ENCODE results near the gene PLD3. TPM values are rescaled to one million over a fixed set of nuclear protein-coding genes. Genes with fewer than 3 reads are reported as not detected.

Gene PLD3
- total and polyA plus RNA-seq, 2 donors (not counting 3 experiments of a cell fraction or from before 2014, with no cell fraction given): 166 to 479 TPM

DNA sequence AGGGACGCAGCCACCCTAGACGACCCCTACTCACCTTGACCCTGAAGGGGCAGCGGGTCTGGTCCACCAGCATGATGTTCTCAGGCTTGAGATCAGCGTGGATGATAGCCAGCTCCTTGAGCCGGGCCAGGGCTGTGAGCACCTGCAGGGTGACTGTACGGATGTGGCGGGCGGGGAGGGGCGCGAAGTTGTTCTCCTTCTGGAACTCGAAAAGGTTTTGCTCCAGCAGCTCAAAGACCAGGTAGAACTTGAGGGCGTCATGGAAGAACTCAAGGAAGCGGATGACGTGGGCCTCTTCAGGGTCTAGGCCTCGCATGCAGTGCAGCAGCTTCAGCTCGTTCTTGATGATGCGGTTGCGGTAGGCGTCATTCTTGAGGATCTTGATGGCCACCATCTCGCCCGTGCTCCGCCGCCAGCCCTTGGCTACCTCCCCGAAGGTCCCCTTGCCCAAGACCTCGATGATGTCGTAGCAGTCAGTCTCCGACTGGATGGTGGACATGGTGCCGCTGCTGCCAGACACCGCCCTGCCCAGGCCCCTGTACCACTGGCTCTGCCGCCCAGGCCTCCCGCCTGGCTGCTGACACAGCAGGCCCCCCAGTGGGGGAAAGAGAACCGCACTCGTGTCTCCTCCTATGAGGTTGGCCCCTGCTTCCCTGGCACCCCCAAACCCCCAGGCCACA is 41.0 kb downstream of the PLD3 start:
- no peaks in the 10 kb centered on the region for H3K4me1 ChIP-seq (ENCODE audit: control insufficient read depth, extremely low read depth, insufficient read depth, low read length)
- H4K20me1 ChIP-seq (replicated peaks; ENCODE audit: control insufficient read depth, extremely low read depth, insufficient read depth, low read length): no peaks in the 10 kb centered on the region
- no peaks in the 10 kb centered on the region for H3K9me3 ChIP-seq (replicated peaks; ENCODE audit: control insufficient read depth, insufficient read depth, low read length)
- TF ChIP-seq MYC (IDR thresholded peaks at IDR 0.05; ENCODE audit: low read depth, low read length): no peak
- no peak for TF ChIP-seq GATA2 (IDR thresholded peaks at IDR 0.05; ENCODE audit: insufficient read depth, insufficient read length, low read depth, low read length)
- DNase-seq (ENCODE audit: low read depth, low spot score): no peak
- no peak overlapping the region for H3K27ac ChIP-seq (ENCODE audit: insufficient read depth, low read depth, low read length)
- ChIA-PET POLR2A (no interaction called here), CTCF (no interaction called here)
- H3K4me2 ChIP-seq (ENCODE audit: insufficient read depth, low read length): no peak overlapping the region
- no TSS peak for BruUV-seq (replicated peaks)
- H3K79me2 ChIP-seq (ENCODE audit: control insufficient read depth, insufficient read depth, low read length): no peaks in the 10 kb centered on the region
- H2AFZ ChIP-seq (ENCODE audit: low read depth, low read length): no peak overlapping the region
- no peak overlapping the region for H3K9ac ChIP-seq (replicated peaks; ENCODE audit: extremely low read depth, insufficient read depth, low read length)
- FAIRE-seq: no peak
- intact Hi-C loops (cut with micrococcal nuclease) (no loop called here), dilution Hi-C loops (cut with MboI; ENCODE audit: extremely low pct_ligation_motif_present, low sequenced_read_pairs) (no loop called here)
- no peaks in the 10 kb centered on the region for H3K27me3 ChIP-seq (ENCODE audit: control insufficient read depth in 2 of 2, insufficient read depth in 2 of 2, low read length in 2 of 2)
- no peaks in the 10 kb centered on the region for H3K9me1 ChIP-seq (replicated peaks; ENCODE audit: control insufficient read depth, extremely low read depth, insufficient read depth, low read length)
- no peak overlapping the region for H3K4me3 ChIP-seq (replicated peaks in 1 of 3; ENCODE audit: insufficient read depth in 1 of 3, low read depth in 1 of 3, low read length in 3 of 3)
- no peaks in the 10 kb centered on the region for H3K36me3 ChIP-seq (ENCODE audit: control insufficient read depth in 2 of 2, extremely low read depth in 1 of 2, insufficient read depth in 2 of 2, low read length in 2 of 2)

DNA sequence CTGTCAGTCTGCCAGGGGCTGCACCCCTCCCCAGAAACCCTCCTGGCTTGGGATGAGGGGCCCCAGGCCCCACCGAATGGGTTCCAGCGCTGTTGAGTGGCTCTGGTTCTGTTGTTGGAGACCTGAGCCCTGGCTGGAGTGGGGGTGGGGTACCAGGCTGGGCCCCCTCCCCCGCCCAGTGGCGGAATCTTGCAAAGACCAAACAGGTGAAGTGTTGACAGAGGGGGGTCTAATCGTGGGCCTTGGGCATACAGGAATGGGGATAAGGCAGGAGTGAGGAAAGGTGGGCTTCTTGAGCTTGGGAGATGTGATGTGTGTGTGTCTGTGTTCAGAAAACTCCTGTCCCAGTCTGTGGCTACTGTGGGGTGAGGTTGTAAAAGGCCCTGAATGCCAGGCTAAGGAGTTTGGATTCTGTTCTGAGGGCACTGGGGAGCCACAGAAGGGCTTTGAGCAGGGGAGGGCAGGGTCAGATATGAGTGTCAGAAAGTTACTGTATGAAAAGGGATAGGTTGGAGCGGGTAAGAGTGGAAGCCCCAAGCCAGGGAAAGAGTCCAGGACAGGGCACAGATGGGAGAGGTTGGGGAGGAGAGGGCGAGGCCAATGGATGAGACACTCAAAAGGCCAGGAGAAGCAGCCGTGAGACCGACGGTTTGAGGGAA is 41.7 kb downstream of the PLD3 start, which contains the start of gene HIPK4:
TSS of gene HIPK4 (minus strand) at position 98 of the 659 bp plus-strand sequence. CDS start 279 bp downstream, outside the sequence.
- POLR2A ChIA-PET: no interaction called here
- dilution Hi-C loops (cut with MboI; ENCODE audit: extremely low pct_ligation_motif_present, low sequenced_read_pairs) (no loop called here), intact Hi-C loops (cut with micrococcal nuclease) (no loop called here)

More for the DNA sequence above, 41.7 kb downstream of the PLD3 start, which contains the start of gene HIPK4:
- TF ChIP-seq EZH2 (IDR thresholded peaks at IDR 0.05; ENCODE audit: borderline replicate concordance, low read depth, low read length, severe bottlenecking): no peak
- TF ChIP-seq, protein P1, sequence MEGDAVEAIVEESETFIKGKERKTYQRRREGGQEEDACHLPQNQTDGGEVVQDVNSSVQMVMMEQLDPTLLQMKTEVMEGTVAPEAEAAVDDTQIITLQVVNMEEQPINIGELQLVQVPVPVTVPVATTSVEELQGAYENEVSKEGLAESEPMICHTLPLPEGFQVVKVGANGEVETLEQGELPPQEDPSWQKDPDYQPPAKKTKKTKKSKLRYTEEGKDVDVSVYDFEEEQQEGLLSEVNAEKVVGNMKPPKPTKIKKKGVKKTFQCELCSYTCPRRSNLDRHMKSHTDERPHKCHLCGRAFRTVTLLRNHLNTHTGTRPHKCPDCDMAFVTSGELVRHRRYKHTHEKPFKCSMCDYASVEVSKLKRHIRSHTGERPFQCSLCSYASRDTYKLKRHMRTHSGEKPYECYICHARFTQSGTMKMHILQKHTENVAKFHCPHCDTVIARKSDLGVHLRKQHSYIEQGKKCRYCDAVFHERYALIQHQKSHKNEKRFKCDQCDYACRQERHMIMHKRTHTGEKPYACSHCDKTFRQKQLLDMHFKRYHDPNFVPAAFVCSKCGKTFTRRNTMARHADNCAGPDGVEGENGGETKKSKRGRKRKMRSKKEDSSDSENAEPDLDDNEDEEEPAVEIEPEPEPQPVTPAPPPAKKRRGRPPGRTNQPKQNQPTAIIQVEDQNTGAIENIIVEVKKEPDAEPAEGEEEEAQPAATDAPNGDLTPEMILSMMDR (IDR thresholded peaks at IDR 0.05; ENCODE audit: extremely low read depth in 1 of 2, insufficient read depth in 1 of 2, low read depth in 1 of 2, low read length in 2 of 2): no peak
- TF ChIP-seq FOS (IDR thresholded peaks at IDR 0.05; ENCODE audit: borderline replicate concordance, insufficient read depth, low read length): no peak
- TF ChIP-seq POLR2A (IDR thresholded peaks at IDR 0.05; ENCODE audit: low read depth, low read length): no peak
- no peak for TF ChIP-seq MYC (IDR thresholded peaks at IDR 0.05; ENCODE audit: low read depth, low read length)
- TF ChIP-seq POLR2AphosphoS5 (IDR thresholded peaks at IDR 0.05; ENCODE audit: insufficient read depth, low read depth, low read length): no peak
- TF ChIP-seq, protein P2, sequence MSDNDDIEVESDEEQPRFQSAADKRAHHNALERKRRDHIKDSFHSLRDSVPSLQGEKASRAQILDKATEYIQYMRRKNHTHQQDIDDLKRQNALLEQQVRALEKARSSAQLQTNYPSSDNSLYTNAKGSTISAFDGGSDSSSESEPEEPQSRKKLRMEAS (IDR thresholded peaks at IDR 0.05; ENCODE audit: insufficient read depth, insufficient read length): no peak
- TF ChIP-seq GATA2 (IDR thresholded peaks at IDR 0.05; ENCODE audit: insufficient read depth, insufficient read length, low read depth, low read length): no peak
- TF ChIP-seq JUN (IDR thresholded peaks at IDR 0.05; ENCODE audit: borderline replicate concordance, insufficient read depth, insufficient read length, low read depth): no peak
- no peak within 1 kb of the TSS for H3K27ac ChIP-seq (ENCODE audit: insufficient read depth, low read depth, low read length)
- H3K9me1 ChIP-seq (replicated peaks; ENCODE audit: control insufficient read depth, extremely low read depth, insufficient read depth, low read length): no peaks in the 10 kb centered on the region
- H3K27me3 ChIP-seq (ENCODE audit: control insufficient read depth in 2 of 2, insufficient read depth in 2 of 2, low read length in 2 of 2): no peaks in the 10 kb centered on the region
- H3K4me1 ChIP-seq (ENCODE audit: control insufficient read depth, extremely low read depth, insufficient read depth, low read length): no peaks in the 10 kb centered on the region
- H4K20me1 ChIP-seq (replicated peaks; ENCODE audit: control insufficient read depth, extremely low read depth, insufficient read depth, low read length): no peaks in the 10 kb centered on the region
- no TSS peak for BruUV-seq (replicated peaks)
- H3K36me3 ChIP-seq (ENCODE audit: control insufficient read depth in 2 of 2, extremely low read depth in 1 of 2, insufficient read depth in 2 of 2, low read length in 2 of 2): no peaks in the 10 kb centered on the region
- no peak within 1 kb of the TSS for H3K9ac ChIP-seq (replicated peaks; ENCODE audit: extremely low read depth, insufficient read depth, low read length)
- no peak within 1 kb of the TSS for H3K4me3 ChIP-seq (replicated peaks in 1 of 3; ENCODE audit: insufficient read depth in 1 of 3, low read depth in 1 of 3, low read length in 3 of 3)
- no peaks in the 10 kb centered on the region for H3K9me3 ChIP-seq (replicated peaks; ENCODE audit: control insufficient read depth, insufficient read depth, low read length)
- H3K4me2 ChIP-seq (ENCODE audit: insufficient read depth, low read length): no peak within 1 kb of the TSS
- H2AFZ ChIP-seq (ENCODE audit: low read depth, low read length): no peak within 1 kb of the TSS
- DNase-seq (ENCODE audit: low read depth, low spot score) (no peak), FAIRE-seq (no peak)
- CTCF ChIA-PET: no interaction called here
- H3K79me2 ChIP-seq (ENCODE audit: control insufficient read depth, insufficient read depth, low read length): no peaks in the 10 kb centered on the region

Measured in endothelial cell of umbilical vein (primary cell).